Measurements from ENCODE around the gene KRT37.
"Not testable (repeated sequence)": the region's sequence is repeated elsewhere in the genome, so short reads cannot be mapped to it uniquely, and the experiment has no call there.

The KRT37 gene

DNA sequence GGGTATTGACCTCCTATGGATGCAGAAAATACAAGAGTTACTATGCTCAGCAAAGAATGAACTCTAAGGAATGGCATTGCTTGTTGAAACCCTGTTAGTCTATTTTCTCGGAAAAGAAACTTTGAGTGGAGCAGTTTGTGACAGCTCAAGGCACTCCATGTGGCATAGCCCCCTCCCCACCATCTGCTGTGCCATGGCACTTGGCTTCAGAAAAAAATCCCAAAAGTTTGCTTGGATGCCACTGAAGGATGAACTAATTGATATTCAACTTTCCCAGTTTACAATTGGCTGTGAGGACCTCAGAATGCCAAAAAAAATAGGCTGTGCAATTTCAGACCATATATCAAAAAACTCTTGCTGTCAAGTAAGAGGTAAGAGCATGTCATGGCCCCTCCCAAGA lies 28.8 kb downstream of the KRT37 start:
- Histone ChIP-seq H3K27me3 (ENCODE audit: control insufficient read depth, insufficient read depth, low read length, poor library complexity, severe bottlenecking) (no peaks in the 10 kb centered on the region), H3K9me3 (ENCODE audit: control insufficient read depth, low read length) (no peaks in the 10 kb centered on the region), H3K4me3 (ENCODE audit: insufficient read depth, low read depth, low read length) (no peak overlapping the region), H3K4me1 (ENCODE audit: control insufficient read depth, insufficient read depth, low read length) (no peaks in the 10 kb centered on the region), H3K36me3 (ENCODE audit: control insufficient read depth, insufficient read depth, low read length) (no peaks in the 10 kb centered on the region), H3K27ac (ENCODE audit: insufficient read depth, low read depth, low read length, poor library complexity, severe bottlenecking) (no peak overlapping the region)
- WGBS, 2 experiments, result 93 to 95% methylated on average over 1 of the region's 1 CpG

DNA sequence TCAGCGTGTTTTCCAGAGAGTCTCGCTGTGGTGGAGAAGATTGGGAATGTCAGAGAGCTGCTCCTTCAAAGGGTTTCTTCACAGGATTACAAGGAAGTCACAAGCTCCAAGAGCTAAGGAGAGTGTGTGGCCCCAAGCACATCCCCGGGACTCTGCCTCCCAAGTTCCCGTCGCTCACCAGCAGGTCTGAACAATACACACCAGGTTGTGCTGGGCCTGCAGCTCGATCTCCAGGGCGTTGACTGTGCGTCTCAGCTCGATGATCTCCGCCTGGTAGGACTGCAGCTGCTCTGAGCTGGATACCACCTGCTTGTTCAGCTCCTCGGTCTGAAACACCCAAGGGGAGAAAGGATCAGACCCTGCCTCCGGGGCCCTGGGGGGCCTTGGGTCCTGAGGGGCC lies 29.3 kb downstream of the KRT37 start:
- not testable (repeated sequence) for H3K27ac ChIP-seq (ENCODE audit: insufficient read depth, low read depth, low read length, poor library complexity, severe bottlenecking); H3K9me3 ChIP-seq (ENCODE audit: control insufficient read depth, low read length); H3K4me1 ChIP-seq (ENCODE audit: control insufficient read depth, insufficient read depth, low read length); H3K27me3 ChIP-seq (ENCODE audit: control insufficient read depth, insufficient read depth, low read length, poor library complexity, severe bottlenecking); H3K36me3 ChIP-seq (ENCODE audit: control insufficient read depth, insufficient read depth, low read length); H3K4me3 ChIP-seq (ENCODE audit: insufficient read depth, low read depth, low read length)
- WGBS, 2 experiments, result 87 to 91% methylated on average over 8 to 12 of the region's 12 CpGs

DNA sequence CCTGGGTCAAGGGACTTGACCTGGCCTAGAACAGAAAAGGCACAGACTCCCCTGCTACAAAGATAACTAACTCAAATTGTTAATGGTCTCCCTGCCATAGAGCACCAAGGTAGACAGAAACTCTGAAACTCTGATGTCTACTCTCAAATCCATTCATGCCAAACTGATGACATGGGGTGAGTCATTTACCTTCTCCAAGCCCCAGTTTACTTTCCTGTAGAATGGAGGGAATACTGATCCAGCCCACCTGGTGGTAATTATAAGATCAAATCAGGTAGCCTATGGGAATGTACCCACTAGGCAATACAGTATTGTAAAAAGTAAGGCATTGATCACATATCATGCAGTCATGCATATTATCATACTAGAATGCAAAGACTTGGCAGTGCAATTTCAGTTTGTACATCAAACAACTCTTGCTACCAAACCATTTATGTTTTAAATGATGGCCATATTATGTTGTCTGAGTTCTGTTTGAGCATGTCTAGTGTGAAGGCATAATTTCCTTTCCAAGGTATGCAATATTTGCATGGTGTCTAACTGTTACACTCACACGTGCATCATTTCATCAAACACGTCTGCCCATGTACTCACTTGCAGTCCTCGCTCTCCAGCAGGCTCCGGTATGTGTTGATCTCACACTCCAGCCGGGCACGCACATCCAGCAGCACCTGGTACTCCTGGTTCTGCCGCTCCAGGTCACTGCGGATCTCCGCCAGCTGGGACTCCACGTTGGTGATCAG lies 30.0 kb downstream of the KRT37 start:
- Histone ChIP-seq H3K27ac (ENCODE audit: insufficient read depth, low read depth, low read length, poor library complexity, severe bottlenecking) (no peak overlapping the region), H3K27me3 (ENCODE audit: control insufficient read depth, insufficient read depth, low read length, poor library complexity, severe bottlenecking) (no peaks in the 10 kb centered on the region), H3K4me1 (ENCODE audit: control insufficient read depth, insufficient read depth, low read length) (no peaks in the 10 kb centered on the region), H3K36me3 (ENCODE audit: control insufficient read depth, insufficient read depth, low read length) (no peaks in the 10 kb centered on the region), H3K4me3 (ENCODE audit: insufficient read depth, low read depth, low read length) (no peak overlapping the region), H3K9me3 (ENCODE audit: control insufficient read depth, low read length) (no peaks in the 10 kb centered on the region)
- WGBS, 2 experiments, result 94% methylated on average over 10 of the region's 10 CpGs

DNA sequence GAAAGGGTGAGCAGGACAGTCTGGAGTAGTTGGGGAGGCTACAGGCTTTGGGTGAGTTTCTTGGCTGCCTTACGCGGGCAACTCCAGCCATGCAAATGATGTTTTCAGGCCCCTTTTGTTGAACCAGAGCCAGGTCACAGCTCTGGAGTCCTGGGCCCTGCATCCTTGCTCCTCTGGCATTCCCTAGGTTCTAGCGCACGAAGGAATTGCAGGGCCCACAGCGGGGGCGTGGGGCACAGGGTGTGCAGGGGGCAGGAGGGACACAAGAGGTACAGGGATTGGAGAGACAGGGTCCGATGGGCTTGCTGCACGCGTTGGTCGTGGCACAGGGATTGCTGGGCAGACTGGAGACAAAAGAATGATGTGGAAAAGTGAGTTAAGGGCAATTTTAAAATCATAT lies 30.6 kb downstream of the KRT37 start:
- Histone ChIP-seq H3K9me3 (ENCODE audit: control insufficient read depth, low read length) (no peaks in the 10 kb centered on the region), H3K4me1 (ENCODE audit: control insufficient read depth, insufficient read depth, low read length) (no peaks in the 10 kb centered on the region), H3K36me3 (ENCODE audit: control insufficient read depth, insufficient read depth, low read length) (no peaks in the 10 kb centered on the region), H3K27me3 (ENCODE audit: control insufficient read depth, insufficient read depth, low read length, poor library complexity, severe bottlenecking) (no peaks in the 10 kb centered on the region), H3K27ac (ENCODE audit: insufficient read depth, low read depth, low read length, poor library complexity, severe bottlenecking) (no peak overlapping the region), H3K4me3 (ENCODE audit: insufficient read depth, low read depth, low read length) (no peak overlapping the region)
- WGBS, 2 experiments, result 92 to 94% methylated on average over 10 of the region's 10 CpGs

DNA sequence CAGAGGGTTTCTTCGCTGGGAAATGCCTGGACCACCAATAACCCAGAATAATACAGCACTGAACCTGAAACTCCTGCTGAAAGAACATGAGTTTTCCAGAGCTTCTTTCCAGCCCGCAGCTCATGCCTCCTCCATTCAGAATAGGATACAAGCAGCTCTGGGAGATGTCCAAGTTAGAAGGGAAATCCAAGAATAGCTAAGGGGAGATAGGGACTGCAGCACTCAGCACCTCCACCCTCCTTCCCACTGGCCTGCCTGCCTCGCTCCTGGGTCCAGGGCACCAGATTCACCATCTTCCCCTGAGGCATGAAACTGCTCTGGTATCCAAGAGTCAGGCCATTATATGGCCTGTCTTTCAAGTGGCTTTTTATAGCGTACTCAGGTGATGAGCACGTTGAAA lies 31.1 kb downstream of the KRT37 start:
- Histone ChIP-seq H3K9me3 (ENCODE audit: control insufficient read depth, low read length) (no peaks in the 10 kb centered on the region), H3K27me3 (ENCODE audit: control insufficient read depth, insufficient read depth, low read length, poor library complexity, severe bottlenecking) (no peaks in the 10 kb centered on the region), H3K4me3 (ENCODE audit: insufficient read depth, low read depth, low read length) (no peak overlapping the region), H3K27ac (ENCODE audit: insufficient read depth, low read depth, low read length, poor library complexity, severe bottlenecking) (no peak overlapping the region), H3K4me1 (ENCODE audit: control insufficient read depth, insufficient read depth, low read length) (no peaks in the 10 kb centered on the region), H3K36me3 (ENCODE audit: control insufficient read depth, insufficient read depth, low read length) (no peaks in the 10 kb centered on the region)
- WGBS, 2 experiments, result 88 to 95% methylated on average over 5 of the region's 5 CpGs

DNA sequence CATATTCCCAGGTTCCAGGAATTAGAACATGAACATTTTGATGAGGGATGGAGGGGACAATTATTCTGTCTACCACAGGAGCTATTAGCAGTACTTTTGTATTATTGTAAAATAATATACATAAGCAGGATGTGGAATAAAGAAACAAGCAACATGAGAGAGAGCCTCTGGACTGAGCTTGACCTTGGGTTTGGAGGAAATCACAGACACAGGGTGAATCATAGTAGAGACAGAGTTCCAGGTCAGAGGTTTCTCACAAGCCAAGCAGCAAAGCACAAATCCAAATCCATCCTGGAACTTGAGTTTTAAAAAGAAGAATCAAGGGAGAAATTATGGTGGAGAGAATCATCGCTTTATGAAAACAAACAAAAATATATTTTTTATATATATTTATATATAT lies 32.1 kb downstream of the KRT37 start:
- Histone ChIP-seq H3K36me3 (ENCODE audit: control insufficient read depth, insufficient read depth, low read length) (no peaks in the 10 kb centered on the region), H3K4me1 (ENCODE audit: control insufficient read depth, insufficient read depth, low read length) (no peaks in the 10 kb centered on the region), H3K4me3 (ENCODE audit: insufficient read depth, low read depth, low read length) (no peak overlapping the region), H3K27me3 (ENCODE audit: control insufficient read depth, insufficient read depth, low read length, poor library complexity, severe bottlenecking) (no peaks in the 10 kb centered on the region), H3K9me3 (ENCODE audit: control insufficient read depth, low read length) (no peaks in the 10 kb centered on the region), H3K27ac (ENCODE audit: insufficient read depth, low read depth, low read length, poor library complexity, severe bottlenecking) (no peak overlapping the region)
- no CpG with 5 or more reads among the region's 1 CpG for WGBS, 2 experiments

DNA sequence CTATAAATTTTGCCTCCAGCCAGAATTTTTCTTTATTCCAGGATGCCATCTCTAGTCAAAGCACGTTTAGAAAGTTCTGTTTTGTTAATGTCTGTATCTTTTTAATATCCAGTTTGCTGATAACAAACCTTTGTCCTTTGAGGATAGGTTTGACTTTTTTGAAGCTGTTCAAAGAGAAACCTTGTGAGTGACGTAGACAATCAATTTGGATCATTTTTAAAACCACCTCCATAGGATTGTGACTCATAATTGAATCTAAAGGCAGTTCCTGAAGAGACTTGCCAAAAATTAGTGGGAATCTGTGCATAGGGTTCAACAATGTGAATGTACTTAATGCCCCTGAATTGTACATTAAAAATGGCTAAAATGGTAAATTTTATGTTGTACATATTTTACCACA lies 32.9 kb downstream of the KRT37 start:
- H3K9me3 ChIP-seq (ENCODE audit: control insufficient read depth, low read length), result no peaks in the 10 kb centered on the region
- no peak overlapping the region for H3K27ac ChIP-seq (ENCODE audit: insufficient read depth, low read depth, low read length, poor library complexity, severe bottlenecking)
- H3K4me1 ChIP-seq (ENCODE audit: control insufficient read depth, insufficient read depth, low read length), result no peaks in the 10 kb centered on the region
- WGBS, 2 experiments, result 85 to 90% methylated on average over 2 of the region's 2 CpGs
- H3K36me3 ChIP-seq (ENCODE audit: control insufficient read depth, insufficient read depth, low read length), result no peaks in the 10 kb centered on the region
- H3K27me3 ChIP-seq (ENCODE audit: control insufficient read depth, insufficient read depth, low read length, poor library complexity, severe bottlenecking), result no peaks in the 10 kb centered on the region
- H3K4me3 ChIP-seq (ENCODE audit: insufficient read depth, low read depth, low read length), result no peak overlapping the region

DNA sequence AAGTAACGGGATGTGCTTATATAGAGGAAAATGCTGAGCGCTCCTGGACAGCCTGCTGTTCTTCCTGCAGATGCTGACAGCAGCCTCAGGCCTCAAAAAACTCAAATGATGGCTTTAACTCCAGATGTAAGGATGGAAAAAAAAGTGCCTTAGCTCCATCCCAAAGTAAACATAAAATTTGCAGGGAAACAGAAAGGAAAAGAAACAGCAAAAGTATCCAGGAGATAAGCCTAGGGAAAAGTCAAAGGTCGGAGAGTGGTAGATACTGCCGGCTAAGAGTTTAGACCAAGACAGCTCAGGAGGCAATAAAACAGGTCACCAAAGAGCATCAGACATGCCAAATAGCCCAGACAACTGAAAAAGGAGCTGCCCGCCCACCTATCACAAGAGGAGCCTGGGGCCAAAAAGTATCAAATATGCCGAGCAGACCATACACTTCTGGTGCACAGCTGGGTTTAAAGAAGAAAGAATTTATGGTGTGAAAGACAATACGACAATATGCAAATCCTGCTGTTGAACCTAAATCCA lies 33.9 kb downstream of the KRT37 start:
- Histone ChIP-seq H3K36me3 (ENCODE audit: control insufficient read depth, insufficient read depth, low read length) (no peaks in the 10 kb centered on the region), H3K9me3 (ENCODE audit: control insufficient read depth, low read length) (no peaks in the 10 kb centered on the region), H3K4me3 (ENCODE audit: insufficient read depth, low read depth, low read length) (no peak overlapping the region), H3K27me3 (ENCODE audit: control insufficient read depth, insufficient read depth, low read length, poor library complexity, severe bottlenecking) (no peaks in the 10 kb centered on the region), H3K4me1 (ENCODE audit: control insufficient read depth, insufficient read depth, low read length) (no peaks in the 10 kb centered on the region), H3K27ac (ENCODE audit: insufficient read depth, low read depth, low read length, poor library complexity, severe bottlenecking) (no peak overlapping the region)
- WGBS, 2 experiments, result 91 to 94% methylated on average over 7 of the region's 7 CpGs

DNA sequence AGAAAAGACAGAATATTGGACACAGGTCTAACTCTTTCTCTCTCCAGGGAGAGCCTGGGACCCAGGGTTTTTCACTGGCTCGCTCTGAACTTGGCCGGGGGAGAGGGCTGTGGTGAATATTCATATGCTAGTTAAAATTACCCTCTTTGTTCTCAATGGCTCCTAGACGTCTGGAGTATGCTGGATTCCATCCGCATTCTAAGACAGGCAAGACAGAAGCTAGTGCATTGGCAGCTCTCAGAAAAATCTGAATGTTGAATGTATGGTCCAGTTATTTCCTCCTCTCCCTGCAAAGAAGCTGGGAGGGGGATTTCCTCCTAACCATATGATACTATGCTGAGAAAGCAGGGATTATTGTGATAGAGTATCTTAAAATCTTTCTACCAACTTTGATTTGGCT lies 36.7 kb downstream of the KRT37 start:
- no peaks in the 10 kb centered on the region for H3K27me3 ChIP-seq (ENCODE audit: control insufficient read depth, insufficient read depth, low read length, poor library complexity, severe bottlenecking)
- no peaks in the 10 kb centered on the region for H3K9me3 ChIP-seq (ENCODE audit: control insufficient read depth, low read length)
- H3K27ac ChIP-seq (ENCODE audit: insufficient read depth, low read depth, low read length, poor library complexity, severe bottlenecking), result no peak overlapping the region
- no peaks in the 10 kb centered on the region for H3K36me3 ChIP-seq (ENCODE audit: control insufficient read depth, insufficient read depth, low read length)
- WGBS, 2 experiments, result 77 to 90% methylated on average over 4 of the region's 4 CpGs
- no peak overlapping the region for H3K4me3 ChIP-seq (ENCODE audit: insufficient read depth, low read depth, low read length)
- H3K4me1 ChIP-seq (ENCODE audit: control insufficient read depth, insufficient read depth, low read length), result no peaks in the 10 kb centered on the region

DNA sequence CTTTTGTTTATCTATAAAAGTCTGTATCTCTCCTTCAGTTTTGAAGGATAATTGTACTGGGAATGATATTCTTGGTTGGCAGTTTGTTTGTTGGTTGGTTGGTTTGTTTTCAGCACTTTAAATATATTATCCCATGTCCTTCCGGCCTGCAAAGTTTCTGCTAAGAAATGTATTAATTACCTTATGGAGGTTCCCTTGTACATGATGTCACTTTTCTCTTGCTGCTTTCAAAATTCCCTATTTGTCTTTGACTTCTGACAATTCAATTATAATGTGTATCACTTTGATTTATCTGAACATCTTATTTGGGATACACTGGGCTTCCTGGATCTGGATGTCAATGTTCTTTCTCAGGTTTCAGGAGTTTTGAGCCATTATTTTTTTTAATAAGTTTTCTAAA lies 38.2 kb downstream of the KRT37 start:
- H3K4me1 ChIP-seq (ENCODE audit: control insufficient read depth, insufficient read depth, low read length), result no peaks in the 10 kb centered on the region
- WGBS, 2 experiments, result 86% methylated on average over 1 of the region's 1 CpG; no CpG with 5 or more reads in 1 of the 2 experiments
- H3K9me3 ChIP-seq (ENCODE audit: control insufficient read depth, low read length), result no peaks in the 10 kb centered on the region
- no peak overlapping the region for H3K27ac ChIP-seq (ENCODE audit: insufficient read depth, low read depth, low read length, poor library complexity, severe bottlenecking)
- H3K36me3 ChIP-seq (ENCODE audit: control insufficient read depth, insufficient read depth, low read length), result no peaks in the 10 kb centered on the region
- no peaks in the 10 kb centered on the region for H3K27me3 ChIP-seq (ENCODE audit: control insufficient read depth, insufficient read depth, low read length, poor library complexity, severe bottlenecking)
- no peak overlapping the region for H3K4me3 ChIP-seq (ENCODE audit: insufficient read depth, low read depth, low read length)

Measured in ectodermal cell (in vitro differentiated cells).